GM18508 (cell line): ENCODE data around the gene PNLDC1.
"Not testable (repeated sequence)": the region's sequence is repeated elsewhere in the genome, so short reads cannot be mapped to it uniquely, and the experiment has no call there.

Experiments
- ATAC-seq: cut with Tn5 transposase; IDR thresholded peaks from one replicate; pipeline ENCODE4 v1.9.1; 2021; ENCODE audit warnings: moderate number of reproducible peaks; ENCODE audit not compliant: insufficient read depth, unreplicated experiment

PNLDC1 gene

GRCh38 chr6:159842035-159842434 is 42.0 kb downstream of the PNLDC1 start:
- ATAC-seq, result no peak

GRCh38 chr6:159844737-159845645 is 44.9 kb downstream of the PNLDC1 start:
- ATAC-seq, result no peak

- not testable (repeated sequence) for ATAC-seq
These were observed 48.5 kb downstream of the PNLDC1 start for GRCh38 chr6:159848552-159848951.

GRCh38 chr6:159849851-159850250 is 49.8 kb downstream of the PNLDC1 start:
- ATAC-seq, result not testable (repeated sequence)

GRCh38 chr6:159852877-159853276 is 52.8 kb downstream of the PNLDC1 start:
- ATAC-seq, result no peak

GRCh38 chr6:159853754-159854153 is 53.7 kb downstream of the PNLDC1 start:
- ATAC-seq, result no peak

- no peak for ATAC-seq
These were observed 54.9 kb downstream of the PNLDC1 start for GRCh38 chr6:159854959-159855358.

- no peak for ATAC-seq
These were observed 58.2 kb downstream of the PNLDC1 start for GRCh38 chr6:159858259-159858658.

- no peak for ATAC-seq
These were observed 60.4 kb downstream of the PNLDC1 start for GRCh38 chr6:159860482-159860881.

- ATAC-seq, result no peak
These were observed 62.0 kb downstream of the PNLDC1 start for GRCh38 chr6:159862103-159862502.

GRCh38 chr6:159863341-159863740 is 63.3 kb downstream of the PNLDC1 start:
- ATAC-seq, result not testable (repeated sequence)

GRCh38 chr6:159865226-159865920 is 65.3 kb downstream of the PNLDC1 start:
- no peak for ATAC-seq

GRCh38 chr6:159866286-159867247 is 66.5 kb downstream of the PNLDC1 start:
- ATAC-seq, result no peak
